Cardiac septum (tissue), 1 donor: ENCODE measurements around the gene RDH5. TPM values are rescaled to one million over a fixed set of nuclear protein-coding genes. Genes with fewer than 3 reads are reported as not detected.

Source experiments
- DNase-seq: peaks from one replicate; pipeline ENCODE4 v3.0.0-alpha.2; 2020; ENCODE audit warnings: low spot score
- intact Hi-C: fragments of 100-400 bp; cut with DNase I; formaldehyde crosslinking; loops from one replicate; pipeline ENCODE4 v1.14.0; 2022
- long read RNA-seq: library from polyadenylated mRNA; unstranded; transcript quantifications from one replicate; pipeline ENCODE4 v2.0.0, GENCODE V29; 2021
- total RNA-seq: library from RNA; stranded (reverse); fragmentation: NEBNext Ultra II Directional; extraction: Animal tissue kit (Norgen Biotek cat#: 25700); gene quantifications from one replicate; pipeline ENCODE4 v1.2.1, GENCODE V29; 2021
- donor health status: DM: no; HTN: no; CAD: no.

Gene RDH5
- total RNA-seq: 26.3 TPM
- long read RNA-seq, partial matches to known transcripts: 0 of 7 reads
- long read RNA-seq, other reads (novel, unspliced or antisense): 3 of 7 reads

- intact Hi-C loops: loop anchor here (2.0 kb wide), 3 partner anchors 17 to 61 kb away; a partner anchor contains a TSS
- DNase-seq: no peak
Measured at GRCh38 chr12:55720071-55720564, at the start of gene RDH5. Gene RDH5, plus strand, starts transcription at chr12:55720393. Its CDS starts 792 bp downstream, at chr12:55721185.

- DNase-seq: peak; percentile 17
- intact Hi-C loops: no loop called here
Measured at GRCh38 chr12:55671746-55672145, 48.4 kb upstream of the RDH5 start.

- DNase-seq: no peak
- intact Hi-C loops: no loop called here
Measured at GRCh38 chr12:55673638-55674037, 46.6 kb upstream of the RDH5 start.

GRCh38 chr12:55675666-55676065, 44.5 kb upstream of the RDH5 start:
- intact Hi-C loops: no loop called here
- peak; percentile 55 for DNase-seq

- intact Hi-C loops: no loop called here
- DNase-seq: no peak
Measured at GRCh38 chr12:55676707-55677106, 43.5 kb upstream of the RDH5 start.

GRCh38 chr12:55679691-55680090, 40.5 kb upstream of the RDH5 start:
- DNase-seq: peak; percentile 31
- intact Hi-C loops: loop anchor here (2.0 kb wide), 1 partner anchor 41 kb away; the partner anchor contains the start of gene RDH5

GRCh38 chr12:55681142-55682077, 38.8 kb upstream of the RDH5 start:
- intact Hi-C loops: loop anchor here (2.0 kb wide), 1 partner anchor 39 kb away; the partner anchor contains the start of gene RDH5
- DNase-seq: peak; percentile 82

- peak; percentile 35 for DNase-seq
- intact Hi-C loops: no loop called here
Measured at GRCh38 chr12:55682087-55682796, 38.0 kb upstream of the RDH5 start.

- peak; percentile 31 for DNase-seq
- intact Hi-C loops: loop anchor here (2.0 kb wide), 1 partner anchor 17 kb away; no protein-coding TSS in a partner anchor
Measured at GRCh38 chr12:55683676-55684075, 36.5 kb upstream of the RDH5 start.

GRCh38 chr12:55684761-55685370, 35.3 kb upstream of the RDH5 start:
- intact Hi-C loops: loop anchor here (2.0 kb wide), 1 partner anchor 16 kb away; no protein-coding TSS in a partner anchor
- peak; percentile 69 for DNase-seq

GRCh38 chr12:55685671-55686070, 34.5 kb upstream of the RDH5 start:
- peak; percentile 53 for DNase-seq
- intact Hi-C loops: loop anchor here (2.0 kb wide), 1 partner anchor 15 kb away; no protein-coding TSS in a partner anchor

- intact Hi-C loops: no loop called here
- DNase-seq: peak; percentile 44
Measured at GRCh38 chr12:55686366-55687010, 33.7 kb upstream of the RDH5 start.

- DNase-seq: peak; percentile 57
- intact Hi-C loops: no loop called here
Measured at GRCh38 chr12:55687746-55688145, 32.4 kb upstream of the RDH5 start.

- peak; percentile 54 for DNase-seq
- intact Hi-C loops: no loop called here
Measured at GRCh38 chr12:55688716-55689655, 31.2 kb upstream of the RDH5 start.

GRCh38 chr12:55692631-55693322, 27.4 kb upstream of the RDH5 start:
- intact Hi-C loops: no loop called here
- peak; percentile 70 for DNase-seq

GRCh38 chr12:55693323-55694187, 26.6 kb upstream of the RDH5 start:
- intact Hi-C loops: no loop called here
- DNase-seq: peak; percentile 24
